HuH-7 (cell line): ENCODE measurements around the gene ARSI.

Source experiments
- DNase-seq: peaks from one replicate; pipeline ENCODE4 v3.0.0; 2011; ENCODE audit warnings: low spot score

ARSI gene

GRCh38 chr5:150326707-150327106 is 24.0 kb upstream of the ARSI start:
- no peak for DNase-seq

- no peak for DNase-seq
These were observed 22.7 kb upstream of the ARSI start for GRCh38 chr5:150325426-150325825.

- DNase-seq = no peak
These were observed 21.1 kb upstream of the ARSI start for GRCh38 chr5:150323819-150324218.

- DNase-seq = no peak
These were observed 20.4 kb upstream of the ARSI start for GRCh38 chr5:150323092-150323491.

- no peak for DNase-seq
These were observed 19.5 kb upstream of the ARSI start for GRCh38 chr5:150322202-150322601.

GRCh38 chr5:150321784-150322183 is 19.1 kb upstream of the ARSI start:
- DNase-seq = no peak

- DNase-seq = no peak
These were observed 18.5 kb upstream of the ARSI start for GRCh38 chr5:150321211-150321610.

- DNase-seq = no peak
These were observed 17.4 kb upstream of the ARSI start for GRCh38 chr5:150320044-150320613.

GRCh38 chr5:150319484-150319790 is 16.7 kb upstream of the ARSI start:
- no peak for DNase-seq

GRCh38 chr5:150318613-150319483 is 16.1 kb upstream of the ARSI start:
- no peak for DNase-seq

- DNase-seq = no peak
These were observed 14.6 kb upstream of the ARSI start for GRCh38 chr5:150317048-150318003.

- no peak for DNase-seq
These were observed 13.6 kb upstream of the ARSI start for GRCh38 chr5:150316320-150316719.

GRCh38 chr5:150315245-150315644 is 12.5 kb upstream of the ARSI start:
- no peak for DNase-seq

GRCh38 chr5:150313921-150314716 is 11.4 kb upstream of the ARSI start:
- DNase-seq = no peak

GRCh38 chr5:150313501-150313900 is 10.8 kb upstream of the ARSI start:
- DNase-seq = no peak

- no peak for DNase-seq
These were observed 9.8 kb upstream of the ARSI start for GRCh38 chr5:150312518-150312917.

- DNase-seq = no peak
These were observed 8.4 kb upstream of the ARSI start for GRCh38 chr5:150311015-150311692.

GRCh38 chr5:150310246-150310645 is 7.5 kb upstream of the ARSI start:
- no peak for DNase-seq

- no peak for DNase-seq
These were observed 7.2 kb upstream of the ARSI start for GRCh38 chr5:150309886-150310239.

GRCh38 chr5:150309101-150309885 is 6.6 kb upstream of the ARSI start:
- DNase-seq = no peak
